Smooth muscle cell (in vitro differentiated cells): ENCODE measurements around the gene ETFDH. TPM values are rescaled to one million over a fixed set of nuclear protein-coding genes. Genes with fewer than 3 reads are reported as not detected.

Experiments
- DNase-seq: peaks from one replicate; lab custom pipeline; 2025; ENCODE audit not compliant: unreplicated experiment; lab: John Stamatoyannopoulos, UW
- H2AFZ ChIP-seq: fragments of 200-600 bp; sonication (generic); 2 replicates; pipeline ENCODE4 v1.6.0; 2016; ENCODE audit warnings: antibody characterized with exemption, low read depth, mild to moderate bottlenecking
- H3F3A ChIP-seq: fragments of 200-600 bp; sonication (generic); 2 replicates; pipeline ENCODE4 v1.6.0; 2017; ENCODE audit warnings: antibody characterized with exemption, low read depth
- H3K27ac ChIP-seq: fragments of 200-600 bp; sonication (generic); 2 replicates; pipeline ENCODE4 v1.5.1; 2016; ENCODE audit warnings: low read depth, mild to moderate bottlenecking
- H3K27me3 ChIP-seq: fragments of 200-600 bp; sonication (generic); 2 replicates; pipeline ENCODE4 v1.6.1; 2016; ENCODE audit warnings: low read depth, mild to moderate bottlenecking
- H3K36me3 ChIP-seq: fragments of 200-600 bp; sonication (generic); 2 replicates; pipeline ENCODE4 v1.5.1; 2016; ENCODE audit warnings: low read depth
- H3K4me1 ChIP-seq: fragments of 200-600 bp; sonication (generic); 2 replicates; pipeline ENCODE4 v1.5.1; 2016; ENCODE audit warnings: low read depth
- H3K4me2 ChIP-seq: fragments of 200-600 bp; sonication (generic); 2 replicates; pipeline ENCODE4 v1.6.0; 2016; ENCODE audit warnings: mild to moderate bottlenecking
- H3K4me3 ChIP-seq: fragments of 200-600 bp; sonication (generic); 2 replicates; pipeline ENCODE4 v1.5.1; 2016; ENCODE audit warnings: mild to moderate bottlenecking
- H3K79me2 ChIP-seq: fragments of 200-600 bp; sonication (generic); 2 replicates; pipeline ENCODE4 v1.6.0; 2016; ENCODE audit warnings: low read depth, mild to moderate bottlenecking
- H3K9ac ChIP-seq: fragments of 200-600 bp; sonication (generic); 2 replicates; pipeline ENCODE4 v1.6.0; 2016; ENCODE audit warnings: low read depth
- H3K9me3 ChIP-seq: fragments of 200-600 bp; sonication (generic); replicated peaks from 2 replicates; pipeline ENCODE4 v1.5.1; 2016; ENCODE audit warnings: low read depth
- H4K20me1 ChIP-seq: fragments of 200-600 bp; sonication (generic); 2 replicates; pipeline ENCODE4 v1.6.0; 2016; ENCODE audit warnings: low read depth
- CTCF ChIP-seq: fragments of 200-600 bp; sonication (generic); IDR thresholded peaks from 2 replicates; pipeline ENCODE4 v1.5.1; 2017; ENCODE audit warnings: borderline replicate concordance, mild to moderate bottlenecking, antibody characterized with exemption; ENCODE audit not compliant: insufficient read depth, poor library complexity, severe bottlenecking
- WGBS: methylation state at CpG from one replicate; pipeline ENCODE4 v1.1.7; 2016; ENCODE audit warnings: low lambda C conversion rate; 5-methylcytosine and 5-hydroxymethylcytosine counted together
- polyA plus RNA-seq: library from polyadenylated mRNA; unstranded; fragments of >200 nt; fragmentation: Nextera tagmentation; extraction: Ambion mirVana; gene quantifications from 2 replicates; pipeline ENCODE4 v1.2.1, GENCODE V29; 2016
- total RNA-seq: library from RNA; depleted of rRNA; stranded (reverse); fragments of >200 nt; gene quantifications from 2 replicates; pipeline ENCODE4 v1.2.3, GENCODE V29; 2014

The ETFDH gene
- total and polyA plus RNA-seq, 2 experiments from 2014 or later: 9.0 to 9.6 TPM

- Histone ChIP-seq H3K4me1 (no peaks in the 10 kb centered on the region), H3K27me3 (no peaks in the 10 kb centered on the region), H3K4me3 (no peak overlapping the region), H2AFZ (no peak overlapping the region), H4K20me1 (no peaks in the 10 kb centered on the region), H3K36me3 (no peaks in the 10 kb centered on the region), H3K9me3 (no peaks in the 10 kb centered on the region), H3K79me2 (peaks cover 4% of the 10 kb centered on the region), H3F3A (no peaks in the 10 kb centered on the region), H3K4me2 (no peak overlapping the region), H3K9ac (no peak overlapping the region), H3K27ac (no peak overlapping the region)
- 89% methylated on average over 5 of the region's 5 CpGs for WGBS
- DNase-seq: no peak
- TF ChIP-seq CTCF: no peak
Observed at GRCh38 chr4:158676076-158676475, 4.0 kb downstream of the ETFDH start.

- 91% methylated on average over 2 of the region's 2 CpGs for WGBS
- Histone ChIP-seq H4K20me1 (no peaks in the 10 kb centered on the region), H3K4me3 (no peak overlapping the region), H3K9ac (no peak overlapping the region), H3F3A (no peaks in the 10 kb centered on the region), H3K27ac (no peak overlapping the region), H2AFZ (no peak overlapping the region), H3K4me1 (no peaks in the 10 kb centered on the region), H3K36me3 (no peaks in the 10 kb centered on the region), H3K27me3 (no peaks in the 10 kb centered on the region), H3K79me2 (no peaks in the 10 kb centered on the region), H3K9me3 (no peaks in the 10 kb centered on the region), H3K4me2 (no peak overlapping the region)
- no peak for DNase-seq
- TF ChIP-seq CTCF: no peak
Observed at GRCh38 chr4:158678767-158679166, 6.7 kb downstream of the ETFDH start.

- WGBS: 94% methylated on average over 1 of the region's 1 CpG
- TF ChIP-seq CTCF: no peak
- Histone ChIP-seq H3K4me3 (no peak overlapping the region), H3K27me3 (no peaks in the 10 kb centered on the region), H2AFZ (no peak overlapping the region), H3K36me3 (no peaks in the 10 kb centered on the region), H4K20me1 (no peaks in the 10 kb centered on the region), H3K4me1 (no peaks in the 10 kb centered on the region), H3K9ac (no peak overlapping the region), H3F3A (no peaks in the 10 kb centered on the region), H3K79me2 (no peaks in the 10 kb centered on the region), H3K27ac (no peak overlapping the region), H3K4me2 (no peak overlapping the region), H3K9me3 (no peaks in the 10 kb centered on the region)
- no peak for DNase-seq
Observed at GRCh38 chr4:158681629-158682028, 9.5 kb downstream of the ETFDH start.

GRCh38 chr4:158682066-158682465 is 10.0 kb downstream of the ETFDH start:
- Histone ChIP-seq H3K79me2 (no peaks in the 10 kb centered on the region), H3K4me3 (no peak overlapping the region), H3K4me2 (no peak overlapping the region), H3K4me1 (no peaks in the 10 kb centered on the region), H3K9ac (no peak overlapping the region), H3K27ac (no peak overlapping the region), H3K36me3 (no peaks in the 10 kb centered on the region), H3F3A (no peaks in the 10 kb centered on the region), H4K20me1 (no peaks in the 10 kb centered on the region), H3K27me3 (no peaks in the 10 kb centered on the region), H3K9me3 (no peaks in the 10 kb centered on the region), H2AFZ (no peak overlapping the region)
- TF ChIP-seq CTCF: no peak
- 93% methylated on average over 2 of the region's 2 CpGs for WGBS
- DNase-seq: no peak
